DND-41 (cell line): ENCODE results near the gene RPL29.

ENCODE experiments used
- ATAC-seq: fragments of 200-7000 bp; cut with Tn5 transposase; 3 replicates; pipeline ENCODE4 v1.9.1; 2021; ENCODE audit warnings: low read depth; ENCODE audit not compliant: insufficient read depth
- DNase-seq: peaks from one replicate; pipeline ENCODE4 v3.0.0-alpha.2; 2020
- H2AFZ ChIP-seq: 2 replicates; pipeline ENCODE4 v1.6.0; 2012; ENCODE audit warnings: low read depth, low read length
- H3K27ac ChIP-seq: 2 replicates; pipeline ENCODE4 v1.5.1; 2012; ENCODE audit warnings: low read length, inconsistent platforms
- H3K27me3 ChIP-seq: fragments of 200-600 bp; sonication (generic); 2 replicates; pipeline ENCODE4 v1.6.0; 2012; ENCODE audit warnings: low read length, mild to moderate bottlenecking, inconsistent platforms; ENCODE audit not compliant: insufficient read depth, poor library complexity
- H3K36me3 ChIP-seq: 2 replicates; pipeline ENCODE4 v1.5.1; 2012; ENCODE audit warnings: low read length, inconsistent platforms; ENCODE audit not compliant: insufficient read depth
- H3K4me1 ChIP-seq: 2 replicates; pipeline ENCODE4 v1.5.1; 2012; ENCODE audit warnings: mild to moderate bottlenecking, low read length; ENCODE audit not compliant: insufficient read depth
- H3K4me2 ChIP-seq: 2 replicates; pipeline ENCODE4 v1.6.0; 2012; ENCODE audit warnings: mild to moderate bottlenecking, moderate library complexity, low read length, inconsistent platforms; ENCODE audit not compliant: insufficient read depth
- H3K4me3 ChIP-seq, 2 experiments: fragments of 200-600 bp in 1 of 2; shearing (Covaris generic) in 1 of 2; 2 replicates each; pipeline ENCODE4 v1.5.1; 2012 to 2016; ENCODE audit warnings: inconsistent platforms in 2 of 2, low read length in 2 of 2, mild to moderate bottlenecking in 2 of 2, low read depth in 1 of 2, moderate library complexity in 1 of 2
- H3K79me2 ChIP-seq: 2 replicates; pipeline ENCODE4 v1.6.0; 2012; ENCODE audit warnings: low read length, inconsistent platforms; ENCODE audit not compliant: insufficient read depth
- H3K9ac ChIP-seq: 2 replicates; pipeline ENCODE4 v1.6.0; 2012; ENCODE audit warnings: low read depth, mild to moderate bottlenecking, inconsistent platforms, low read length, moderate library complexity
- H3K9me3 ChIP-seq: 2 replicates; pipeline ENCODE4 v1.5.1; 2012; ENCODE audit warnings: low read length, moderate library complexity, mild to moderate bottlenecking, inconsistent platforms; ENCODE audit not compliant: insufficient read depth, severe bottlenecking
- H4K20me1 ChIP-seq: 2 replicates; pipeline ENCODE4 v1.6.0; 2012; ENCODE audit warnings: low read length; ENCODE audit not compliant: insufficient read depth
- CTCF ChIP-seq: IDR thresholded peaks from 2 replicates; pipeline ENCODE4 v1.5.1; 2012; ENCODE audit warnings: borderline replicate concordance, low read length, moderate library complexity, mild to moderate bottlenecking; ENCODE audit not compliant: poor library complexity, severe bottlenecking; ENCODE audit errors: extremely low read depth
- EZH2 ChIP-seq: IDR thresholded peaks from 3 replicates; pipeline ENCODE4 v1.6.1; 2012; ENCODE audit warnings: borderline replicate concordance, low read depth, mild to moderate bottlenecking, moderate library complexity, low read length, inconsistent platforms; ENCODE audit not compliant: severe bottlenecking

The RPL29 gene

GRCh38 chr3:52017586-52017985, 21.9 kb upstream of the RPL29 start:
- no peaks in the 10 kb centered on the region for H3K4me1 ChIP-seq
- no peak overlapping the region for H3K27ac ChIP-seq
- no peak overlapping the region for H3K9ac ChIP-seq
- H3K4me3 ChIP-seq: no peak overlapping the region
- H3K27me3 ChIP-seq: no peaks in the 10 kb centered on the region
- H3K79me2 ChIP-seq: no peaks in the 10 kb centered on the region
- DNase-seq (no peak), ATAC-seq (no peak)
- H3K4me2 ChIP-seq: no peak overlapping the region
- no peak for TF ChIP-seq EZH2
- no peak for TF ChIP-seq CTCF
- no peak overlapping the region for H2AFZ ChIP-seq
- H3K36me3 ChIP-seq: no peaks in the 10 kb centered on the region
- no peaks in the 10 kb centered on the region for H3K9me3 ChIP-seq
- no peaks in the 10 kb centered on the region for H4K20me1 ChIP-seq

- no peak overlapping the region for H3K4me2 ChIP-seq
- TF ChIP-seq CTCF: no peak
- no peak for TF ChIP-seq EZH2
- no peak for DNase-seq
Measured at GRCh38 chr3:52015438-52016228, 19.9 kb upstream of the RPL29 start.

GRCh38 chr3:52014613-52015012, 18.9 kb upstream of the RPL29 start:
- no peak for TF ChIP-seq EZH2
- peak; percentile 51 for TF ChIP-seq CTCF
- H3K9ac ChIP-seq: no peak overlapping the region
- no peak overlapping the region for H2AFZ ChIP-seq
- H3K27me3 ChIP-seq: no peaks in the 10 kb centered on the region
- H3K27ac ChIP-seq: no peak overlapping the region
- H3K79me2 ChIP-seq: no peaks in the 10 kb centered on the region
- H4K20me1 ChIP-seq: no peaks in the 10 kb centered on the region
- no peaks in the 10 kb centered on the region for H3K36me3 ChIP-seq
- ATAC-seq: peak; percentile 52; the same call in 2 of the 3 replicates
- no peak overlapping the region for H3K4me3 ChIP-seq
- no peaks in the 10 kb centered on the region for H3K4me1 ChIP-seq
- no peaks in the 10 kb centered on the region for H3K9me3 ChIP-seq
- no peak for DNase-seq
- no peak overlapping the region for H3K4me2 ChIP-seq

More at GRCh38 chr3:52015438-52016228, 19.9 kb upstream of the RPL29 start:
- H3K27me3 ChIP-seq: no peaks in the 10 kb centered on the region
- H3K36me3 ChIP-seq: no peaks in the 10 kb centered on the region
- no peaks in the 10 kb centered on the region for H3K9me3 ChIP-seq
- no peaks in the 10 kb centered on the region for H4K20me1 ChIP-seq
- H3K27ac ChIP-seq: no peak overlapping the region
- no peak overlapping the region for H3K9ac ChIP-seq
- H3K4me1 ChIP-seq: no peaks in the 10 kb centered on the region
- H2AFZ ChIP-seq: no peak overlapping the region
- no peaks in the 10 kb centered on the region for H3K79me2 ChIP-seq
- H3K4me3 ChIP-seq: no peak overlapping the region
- ATAC-seq: no peak
